SH-SY5Y (cell line): ENCODE measurements around the gene CCL15.

Experiments used
- GATA2 ChIP-seq: IDR thresholded peaks from 2 replicates; pipeline ENCODE4 v1.6.1; 2011; ENCODE audit warnings: mild to moderate bottlenecking, low read depth, low read length
- GATA3 ChIP-seq: IDR thresholded peaks from 2 replicates; pipeline ENCODE4 v1.6.1; 2011; ENCODE audit warnings: low read depth, mild to moderate bottlenecking, low read length, moderate library complexity

DNA sequence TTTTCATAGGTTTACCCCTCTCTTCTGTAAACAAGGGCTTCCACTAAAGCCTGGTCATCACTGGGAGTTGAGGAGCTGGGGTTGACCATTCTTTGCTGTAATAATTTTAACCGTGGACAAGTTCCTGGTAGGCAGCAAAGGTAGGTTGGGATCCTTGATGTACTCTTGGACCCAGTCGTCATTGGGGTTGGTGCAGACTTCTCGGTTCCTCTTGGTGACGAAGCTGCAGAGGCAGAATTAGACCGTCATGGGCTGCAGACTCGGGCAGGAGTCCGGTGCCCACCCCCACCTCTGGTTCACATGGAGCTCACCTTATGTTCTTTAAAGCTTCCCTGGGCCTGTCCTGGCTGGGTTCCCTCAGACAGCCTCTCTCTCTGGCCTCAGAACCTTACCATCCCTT lies 23.8 kb downstream of the CCL15 start:
- TF ChIP-seq GATA2 (no peak), GATA3 (no peak)
